ENCODE results near the gene SLC45A3.

Gene SLC45A3

DNA sequence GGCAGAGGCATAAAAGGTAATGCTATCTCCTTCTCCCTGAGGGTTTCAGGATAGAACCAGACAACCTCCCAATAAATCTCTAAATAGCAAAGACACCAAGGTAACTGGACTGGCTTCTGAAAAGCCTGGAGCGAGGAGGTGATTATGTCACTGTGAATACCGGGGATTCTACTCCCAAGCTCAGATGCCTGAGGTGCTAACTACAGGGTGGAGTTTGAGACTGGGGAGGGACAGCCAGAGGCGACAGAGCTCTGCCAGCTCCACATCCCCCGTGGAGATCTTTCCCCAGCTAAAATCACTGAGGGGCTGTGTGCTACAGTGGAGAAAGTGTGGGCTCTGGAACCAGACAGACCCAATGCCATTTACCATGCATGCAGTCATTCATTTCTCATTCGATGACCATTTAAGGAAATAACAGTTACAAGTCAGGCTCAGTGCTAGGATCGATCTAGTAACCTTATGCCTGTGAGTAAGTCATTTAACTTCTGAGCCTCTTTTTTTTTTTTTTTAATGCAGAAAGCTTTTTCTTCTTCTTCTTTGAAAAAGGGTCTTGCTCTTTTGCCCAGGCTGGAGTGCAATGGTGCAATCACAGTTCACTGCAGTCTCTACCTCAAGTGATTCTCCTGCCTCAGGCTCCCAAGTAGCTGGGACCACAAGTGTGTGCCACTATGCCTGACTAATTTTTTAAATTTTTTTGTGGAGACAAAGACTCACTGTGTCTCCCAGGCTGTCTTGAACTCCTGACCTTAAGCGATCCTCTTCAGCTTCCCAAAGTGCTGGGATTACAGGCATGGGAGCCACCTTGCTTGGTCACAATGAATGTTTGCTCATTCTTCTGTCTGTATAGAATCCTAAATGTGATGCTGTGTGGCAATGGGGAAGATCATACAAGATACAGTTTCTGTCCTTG, 8.1 kb upstream of the SLC45A3 start:
- TF ChIP-seq, protein P1, sequence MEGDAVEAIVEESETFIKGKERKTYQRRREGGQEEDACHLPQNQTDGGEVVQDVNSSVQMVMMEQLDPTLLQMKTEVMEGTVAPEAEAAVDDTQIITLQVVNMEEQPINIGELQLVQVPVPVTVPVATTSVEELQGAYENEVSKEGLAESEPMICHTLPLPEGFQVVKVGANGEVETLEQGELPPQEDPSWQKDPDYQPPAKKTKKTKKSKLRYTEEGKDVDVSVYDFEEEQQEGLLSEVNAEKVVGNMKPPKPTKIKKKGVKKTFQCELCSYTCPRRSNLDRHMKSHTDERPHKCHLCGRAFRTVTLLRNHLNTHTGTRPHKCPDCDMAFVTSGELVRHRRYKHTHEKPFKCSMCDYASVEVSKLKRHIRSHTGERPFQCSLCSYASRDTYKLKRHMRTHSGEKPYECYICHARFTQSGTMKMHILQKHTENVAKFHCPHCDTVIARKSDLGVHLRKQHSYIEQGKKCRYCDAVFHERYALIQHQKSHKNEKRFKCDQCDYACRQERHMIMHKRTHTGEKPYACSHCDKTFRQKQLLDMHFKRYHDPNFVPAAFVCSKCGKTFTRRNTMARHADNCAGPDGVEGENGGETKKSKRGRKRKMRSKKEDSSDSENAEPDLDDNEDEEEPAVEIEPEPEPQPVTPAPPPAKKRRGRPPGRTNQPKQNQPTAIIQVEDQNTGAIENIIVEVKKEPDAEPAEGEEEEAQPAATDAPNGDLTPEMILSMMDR (IDR thresholded peaks at IDR 0.05; ENCODE audit: low read length, missing control alignments), result no peak
- no peak overlapping the region for H3K4me3 ChIP-seq (replicated peaks; ENCODE audit: low read depth, low read length)
- DNase-seq (ENCODE audit: low read depth), result no peak

DNA sequence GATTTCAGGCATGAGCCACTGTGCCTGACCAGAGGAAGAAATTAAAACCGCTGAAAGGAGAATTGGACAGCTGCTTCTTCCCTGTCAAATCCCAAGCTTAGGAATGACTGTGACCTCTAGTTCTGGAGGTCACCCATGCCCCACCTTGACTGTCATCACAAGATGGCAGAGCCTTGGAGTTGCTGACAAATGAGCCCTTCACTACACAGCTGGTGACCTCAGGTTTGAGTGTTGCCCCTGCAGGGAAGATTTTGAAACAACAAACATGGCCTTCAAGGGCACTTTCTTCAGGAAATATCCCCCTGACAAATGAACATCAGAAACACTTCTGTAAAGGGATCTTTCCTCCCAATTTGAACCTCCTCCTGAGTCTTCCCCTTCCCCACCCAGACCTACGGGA, 6.9 kb upstream of the SLC45A3 start:
- TF ChIP-seq, protein P1 (IDR thresholded peaks at IDR 0.05; ENCODE audit: low read length, missing control alignments), result no peak
- DNase-seq (ENCODE audit: low read depth), result no peak
- no peak overlapping the region for H3K4me3 ChIP-seq (replicated peaks; ENCODE audit: low read depth, low read length)

DNA sequence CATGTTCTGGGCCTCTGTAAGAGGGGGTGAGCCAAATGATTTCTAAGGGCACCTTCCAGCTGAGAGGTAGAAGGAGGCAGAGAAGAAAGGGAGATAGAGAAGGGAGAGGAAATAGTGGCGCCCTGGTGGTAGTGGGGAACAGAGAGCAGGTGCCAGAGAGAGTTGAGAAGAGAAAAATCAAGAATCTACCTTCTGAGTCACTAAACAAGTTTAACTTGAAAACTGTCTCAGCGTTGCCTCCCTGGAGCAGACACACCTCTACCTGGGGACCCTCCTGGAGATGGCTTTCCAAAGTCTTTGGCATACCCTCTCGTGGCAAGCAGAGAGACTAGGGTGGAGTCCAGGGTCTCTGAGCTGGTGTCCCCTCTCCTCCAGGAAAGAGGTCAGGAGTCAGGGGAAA, 1.1 kb upstream of the SLC45A3 start:
- no peak for DNase-seq (ENCODE audit: low read depth)
- TF ChIP-seq, protein P1 (IDR thresholded peaks at IDR 0.05; ENCODE audit: low read length, missing control alignments), result no peak
- no peak overlapping the region for H3K4me3 ChIP-seq (replicated peaks; ENCODE audit: low read depth, low read length)

DNA sequence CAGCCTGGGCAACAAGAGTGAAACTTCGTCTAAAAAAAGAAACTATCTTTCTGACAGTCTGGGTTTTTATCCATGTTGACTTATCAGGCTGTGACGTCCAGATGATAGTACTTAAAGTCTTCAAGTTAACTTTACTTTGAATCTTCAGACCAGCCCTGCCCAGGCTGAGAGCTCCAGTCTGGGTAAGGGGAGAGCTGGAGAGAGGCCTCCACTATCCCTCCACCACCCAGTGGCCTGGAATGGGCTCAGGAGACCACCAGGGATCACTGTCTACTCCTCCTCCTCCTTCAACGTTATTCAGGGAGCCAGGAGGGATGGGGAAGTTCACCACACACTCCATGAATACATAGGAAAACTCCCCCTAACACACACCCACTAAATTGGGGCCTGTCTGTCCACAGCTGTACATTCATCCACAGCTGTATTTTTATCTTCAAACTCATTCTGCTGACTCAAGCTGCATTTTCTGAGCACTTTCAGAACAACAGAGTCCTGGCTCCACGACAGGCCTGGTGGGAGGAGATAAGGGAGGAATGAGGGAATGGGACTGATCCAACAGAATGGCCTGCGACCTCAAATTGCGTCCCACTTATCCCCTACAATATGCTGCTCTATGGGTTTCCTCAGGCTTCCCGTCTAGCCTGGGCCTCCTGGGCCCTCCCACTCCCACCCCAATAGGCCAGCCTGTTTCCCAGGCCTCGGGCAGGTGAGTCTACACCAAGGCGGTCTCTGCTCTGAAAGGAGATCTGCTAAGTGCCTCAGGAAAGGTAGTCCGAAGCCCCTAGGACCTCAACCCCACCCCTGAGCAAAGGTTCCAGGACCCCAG, 1.8 kb downstream of the SLC45A3 start:
- TF ChIP-seq, protein P1 (IDR thresholded peaks at IDR 0.05; ENCODE audit: low read length, missing control alignments), result no peak
- H3K4me3 ChIP-seq (replicated peaks; ENCODE audit: low read depth, low read length), result peak overlapping the region; percentile 59
- peak; percentile 91 for DNase-seq (ENCODE audit: low read depth)

DNA sequence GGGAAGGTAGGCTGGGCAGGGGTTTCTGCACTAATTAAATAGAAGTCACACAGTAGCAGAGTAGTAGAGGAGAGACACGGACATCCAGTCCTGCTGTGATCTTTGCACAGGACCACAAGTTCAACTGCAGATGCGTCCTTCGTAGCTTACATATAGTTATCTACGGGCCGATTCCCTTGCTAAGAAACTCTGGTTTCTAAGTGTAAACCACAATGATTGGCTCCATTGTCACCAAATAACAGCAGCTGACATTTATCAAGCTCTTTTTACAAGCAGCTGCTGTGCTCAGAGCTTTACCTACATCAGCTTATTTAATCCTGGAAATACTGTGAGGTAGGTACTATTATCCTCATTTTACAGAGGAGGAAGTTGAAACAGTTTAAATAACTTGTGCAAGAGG, 3.1 kb downstream of the SLC45A3 start:
- TF ChIP-seq, protein P1 (IDR thresholded peaks at IDR 0.05; ENCODE audit: low read length, missing control alignments), result no peak
- no peak for DNase-seq (ENCODE audit: low read depth)
- H3K4me3 ChIP-seq (replicated peaks; ENCODE audit: low read depth, low read length), result no peak overlapping the region

DNA sequence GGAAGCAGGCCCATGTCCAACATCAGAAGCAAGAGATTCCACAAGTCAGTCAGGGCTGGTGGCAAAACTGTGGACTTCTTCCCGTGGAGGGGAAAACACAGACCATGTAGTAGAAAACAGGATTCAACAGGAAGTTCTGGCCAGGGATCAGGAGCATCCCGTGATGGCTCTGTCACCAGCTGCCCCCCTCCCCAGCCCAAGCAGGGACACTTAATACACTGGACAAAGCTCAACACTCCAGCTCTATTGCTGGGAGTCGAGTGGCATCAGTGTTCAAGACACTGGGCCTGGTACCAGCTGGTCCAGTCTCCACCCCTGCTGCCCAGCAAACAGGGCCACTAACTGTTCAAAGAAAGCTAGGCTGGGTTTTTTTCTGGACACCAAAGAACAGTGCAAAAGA, 3.7 kb downstream of the SLC45A3 start:
- DNase-seq (ENCODE audit: low read depth), result no peak
- H3K4me3 ChIP-seq (replicated peaks; ENCODE audit: low read depth, low read length), result no peak overlapping the region
- TF ChIP-seq, protein P1 (IDR thresholded peaks at IDR 0.05; ENCODE audit: low read length, missing control alignments), result no peak

Data from fibroblast of pulmonary artery (primary cell).